Measurements from ENCODE around the gene COL24A1.
"Not testable (repeated sequence)": the region's sequence is repeated elsewhere in the genome, so short reads cannot be mapped to it uniquely, and the experiment has no call there.

Gene COL24A1

GRCh38 chr1:85801520-85801919 lies 355.1 kb downstream of the COL24A1 start:
- peak; percentile 23 for DNase-seq (ENCODE audit: low read depth)

GRCh38 chr1:85799737-85800136 lies 356.8 kb downstream of the COL24A1 start:
- no peak for DNase-seq (ENCODE audit: low read depth)

DNA sequence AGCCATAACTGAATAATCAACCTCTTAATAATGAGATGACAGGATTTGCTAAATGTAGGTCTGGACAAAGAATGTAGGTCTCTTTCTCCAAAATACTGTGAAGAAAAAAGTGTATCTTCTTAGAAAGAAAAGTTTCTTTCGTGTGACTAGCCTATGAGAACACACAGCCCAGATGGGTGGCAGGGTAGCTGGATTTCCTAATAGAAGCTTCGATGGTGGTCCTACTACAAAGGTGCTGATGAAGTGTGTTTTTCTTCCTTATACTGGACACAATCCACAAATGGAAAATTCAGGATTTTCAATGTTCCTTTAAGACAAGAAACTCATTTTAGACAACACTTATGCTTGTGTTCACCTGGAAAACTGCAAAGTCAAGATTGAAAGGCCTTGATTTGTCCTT lies 358.2 kb downstream of the COL24A1 start:
- no peak for DNase-seq (ENCODE audit: low read depth)

DNA sequence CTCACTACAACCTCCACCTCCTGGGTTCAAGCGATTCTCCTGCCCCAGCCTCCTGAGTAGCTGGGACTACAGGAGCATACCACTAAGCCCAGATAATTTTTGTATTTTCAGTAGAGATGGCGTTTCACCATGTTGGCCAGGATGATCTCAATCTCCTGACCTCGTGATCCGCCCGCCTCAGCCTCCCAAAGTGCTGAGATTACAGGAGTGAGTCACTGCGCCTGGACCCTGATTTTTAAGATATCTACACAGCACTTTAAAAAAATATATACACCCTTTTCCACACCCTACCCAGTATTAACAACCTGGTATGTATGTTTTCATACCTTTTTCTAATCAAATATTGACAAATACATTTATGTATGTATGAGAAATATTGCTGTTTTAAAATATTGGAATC lies 379.6 kb downstream of the COL24A1 start:
- DNase-seq (ENCODE audit: low read depth): not testable (repeated sequence)

GRCh38 chr1:85762804-85763203 lies 393.8 kb downstream of the COL24A1 start:
- no peak for DNase-seq (ENCODE audit: low read depth)

- DNase-seq (ENCODE audit: low read depth): no peak
These were observed 399.7 kb downstream of the COL24A1 start for GRCh38 chr1:85756864-85757263.

GRCh38 chr1:85748120-85748519 lies 408.5 kb downstream of the COL24A1 start:
- no peak for DNase-seq (ENCODE audit: low read depth)

GRCh38 chr1:85746777-85747176 lies 409.8 kb downstream of the COL24A1 start:
- no peak for DNase-seq (ENCODE audit: low read depth)

GRCh38 chr1:85743814-85744213 lies 412.8 kb downstream of the COL24A1 start:
- DNase-seq (ENCODE audit: low read depth): no peak

- DNase-seq (ENCODE audit: low read depth): no peak
These were observed 421.6 kb downstream of the COL24A1 start for GRCh38 chr1:85734931-85735330.

DNA sequence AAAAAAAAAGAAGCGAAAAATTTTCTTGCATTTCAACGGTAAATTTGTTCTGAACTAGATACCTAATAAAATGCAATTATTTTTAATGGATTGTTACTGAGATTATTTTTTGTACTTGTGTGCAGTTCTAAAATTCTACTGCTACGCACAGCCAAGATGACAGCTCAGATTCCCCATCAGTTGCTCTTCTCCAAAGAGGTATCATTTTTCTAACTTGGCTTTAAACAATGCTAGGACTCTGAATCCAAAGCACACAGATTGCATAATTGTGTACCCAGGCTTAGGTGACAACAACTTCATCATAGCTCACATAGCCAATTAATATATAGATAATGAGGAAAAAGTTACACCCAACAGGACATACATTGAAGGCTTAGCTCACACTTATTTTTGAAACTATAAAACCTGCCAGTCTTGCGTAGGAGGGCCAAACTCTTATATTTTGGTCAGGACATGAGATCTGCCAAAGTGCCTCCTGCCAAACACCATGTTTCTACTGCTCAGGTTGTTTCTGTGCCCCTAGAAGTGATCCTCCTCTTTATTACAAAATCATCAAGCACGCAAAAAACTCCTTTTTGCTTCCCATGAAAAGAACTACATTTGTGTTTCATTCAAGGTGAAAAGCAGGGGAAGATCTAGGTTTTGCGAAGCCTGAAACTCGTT lies 437.8 kb downstream of the COL24A1 start:
- no peak for DNase-seq (ENCODE audit: low read depth)

DNA sequence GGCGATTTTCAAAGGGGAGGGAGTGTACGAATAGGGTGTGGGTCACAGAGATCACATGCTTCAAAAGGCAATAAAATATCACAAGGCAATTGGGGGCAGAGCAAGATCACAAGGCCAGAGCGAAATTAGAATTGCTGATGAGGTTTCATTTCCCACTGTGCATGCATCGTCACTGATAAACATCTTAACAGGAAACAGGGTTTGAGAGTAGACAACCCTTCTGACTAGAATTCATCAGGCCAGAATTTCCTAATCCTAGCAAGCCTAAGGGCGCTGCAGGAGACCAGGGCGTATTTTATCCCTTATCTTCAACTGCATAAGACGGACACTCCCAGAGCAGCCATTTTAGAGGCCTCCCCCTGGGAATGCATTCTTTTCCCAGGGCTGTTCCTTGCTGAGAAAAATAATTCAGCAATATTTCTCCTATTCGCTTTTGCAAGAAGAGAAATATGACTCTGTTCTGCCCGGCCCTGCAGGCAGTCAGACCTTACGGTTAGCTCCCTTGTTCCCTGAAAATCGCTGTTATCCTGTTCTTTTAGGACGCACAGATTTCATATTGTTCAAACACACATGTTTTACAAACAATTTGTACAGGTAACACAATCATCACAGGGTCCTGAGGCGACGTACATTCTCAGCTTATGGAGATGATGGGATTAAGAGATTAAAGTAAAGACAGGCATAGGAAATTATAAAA lies 442.0 kb downstream of the COL24A1 start:
- not testable (repeated sequence) for DNase-seq (ENCODE audit: low read depth)

GRCh38 chr1:85708829-85709227 lies 447.7 kb downstream of the COL24A1 start:
- DNase-seq (ENCODE audit: low read depth): no peak

DNA sequence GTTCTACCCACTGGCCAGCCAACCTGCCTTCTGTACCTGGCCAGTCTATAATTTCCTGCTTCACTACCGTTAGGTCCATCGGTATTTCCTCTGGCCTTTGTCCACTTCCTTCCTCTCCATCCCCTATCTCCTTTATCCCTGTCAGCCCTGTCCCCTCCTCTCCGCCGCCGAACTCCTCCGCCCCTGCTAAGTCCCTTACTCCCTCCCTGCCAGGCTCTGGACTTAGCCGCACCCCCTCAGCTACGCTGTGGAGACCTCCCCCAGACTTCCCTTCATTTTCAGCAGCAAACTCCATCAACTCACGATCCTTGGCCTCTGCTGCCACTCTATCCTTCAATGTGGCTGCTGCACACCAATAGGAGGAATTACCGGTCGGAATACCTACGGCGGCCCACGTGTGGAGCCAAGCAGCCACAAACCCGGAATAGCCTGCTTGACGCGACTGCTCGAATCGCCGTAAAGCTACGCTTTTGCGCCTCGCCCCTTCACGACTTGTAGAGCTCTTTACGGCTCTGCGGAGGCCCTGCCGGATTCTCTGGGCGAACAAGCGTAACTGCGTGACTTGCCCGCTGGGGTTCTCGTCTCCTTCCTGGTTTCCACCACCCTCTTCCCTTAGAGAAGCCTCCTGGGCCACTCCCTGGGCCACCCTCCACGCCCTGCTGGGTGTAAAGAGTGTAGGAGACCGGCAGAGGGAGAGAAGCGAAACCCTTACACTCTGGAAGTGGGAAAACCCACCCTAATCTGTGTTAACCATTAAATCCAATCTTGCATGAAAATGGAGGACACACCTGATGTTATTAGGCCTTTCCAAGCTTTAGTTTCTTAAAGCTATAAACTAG lies 448.4 kb downstream of the COL24A1 start, which contains the start of gene ZNHIT6:
TSS of gene ZNHIT6 (minus strand) at position 444 of the 839 bp plus-strand sequence. CDS start at position 295, 149 bp downstream.
- DNase-seq (ENCODE audit: low read depth): peak; percentile 96

- no peak for DNase-seq (ENCODE audit: low read depth)
These were observed 449.1 kb downstream of the COL24A1 start for GRCh38 chr1:85707267-85707989.

GRCh38 chr1:85705940-85706339 lies 450.6 kb downstream of the COL24A1 start:
- DNase-seq (ENCODE audit: low read depth): no peak

DNA sequence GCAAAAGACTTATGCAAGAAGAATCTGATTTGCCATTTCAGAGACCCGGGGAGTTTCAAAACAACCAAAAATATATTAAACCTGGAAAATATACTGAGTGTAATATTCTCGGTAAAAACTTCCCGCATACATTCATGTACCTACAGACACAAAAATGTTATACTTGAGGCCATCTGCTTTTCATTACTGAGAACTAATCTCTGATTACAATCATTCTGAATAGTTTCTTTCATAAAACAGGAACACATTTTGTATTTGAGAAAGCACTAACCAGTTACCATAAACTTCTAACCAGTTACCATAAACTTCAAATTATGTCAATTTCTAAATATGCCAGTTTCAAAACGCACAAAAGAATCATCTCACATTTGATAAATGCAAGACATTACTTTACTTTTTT lies 456.1 kb downstream of the COL24A1 start:
- no peak for DNase-seq (ENCODE audit: low read depth)

DNA sequence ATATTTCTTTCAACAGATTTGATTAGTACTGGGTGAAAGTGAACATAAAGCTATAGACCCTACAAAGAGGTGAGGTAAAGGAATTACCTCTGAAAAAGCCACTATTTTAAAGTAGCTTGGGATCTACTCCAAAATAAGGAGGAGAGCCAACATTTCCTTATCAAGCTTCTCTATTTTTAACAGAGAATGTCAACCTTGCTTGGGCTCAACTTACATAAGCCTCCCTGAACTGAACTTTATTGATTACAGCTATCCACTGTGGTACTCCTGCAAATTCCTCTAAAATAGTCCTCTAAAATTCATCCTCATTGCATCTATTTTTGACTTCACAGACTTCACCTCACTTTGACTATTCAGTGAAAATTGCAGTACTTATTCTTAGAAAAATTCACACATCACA lies 458.7 kb downstream of the COL24A1 start:
- no peak for DNase-seq (ENCODE audit: low read depth)

DNA sequence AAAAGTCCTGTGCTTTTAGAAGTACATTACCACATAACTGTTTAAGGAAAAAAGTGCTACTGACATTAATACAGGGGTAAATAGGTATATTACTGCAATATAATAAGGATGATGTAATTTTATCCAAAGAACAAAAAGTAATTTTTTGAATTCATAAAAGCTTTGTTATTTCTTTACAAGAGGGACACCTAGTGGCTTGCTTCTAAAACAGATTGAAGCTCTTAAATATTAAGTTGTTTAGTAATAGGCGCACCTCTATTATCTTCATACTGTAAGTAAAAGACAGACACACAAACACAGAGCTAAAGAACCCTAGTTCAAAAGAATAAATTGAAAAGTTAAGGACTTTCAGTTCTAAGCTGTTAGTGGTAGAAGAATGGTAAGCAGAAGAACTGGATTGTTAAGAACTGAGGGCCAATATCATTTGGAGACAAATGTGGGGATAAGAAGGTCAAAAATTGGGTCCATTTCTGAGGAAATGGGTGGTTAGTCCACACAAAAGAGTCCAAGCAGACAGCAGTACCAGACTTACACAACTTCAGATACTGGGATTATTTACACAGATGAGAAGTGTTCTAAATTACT lies 463.8 kb downstream of the COL24A1 start:
- peak; percentile 68 for DNase-seq (ENCODE audit: low read depth)

DNA sequence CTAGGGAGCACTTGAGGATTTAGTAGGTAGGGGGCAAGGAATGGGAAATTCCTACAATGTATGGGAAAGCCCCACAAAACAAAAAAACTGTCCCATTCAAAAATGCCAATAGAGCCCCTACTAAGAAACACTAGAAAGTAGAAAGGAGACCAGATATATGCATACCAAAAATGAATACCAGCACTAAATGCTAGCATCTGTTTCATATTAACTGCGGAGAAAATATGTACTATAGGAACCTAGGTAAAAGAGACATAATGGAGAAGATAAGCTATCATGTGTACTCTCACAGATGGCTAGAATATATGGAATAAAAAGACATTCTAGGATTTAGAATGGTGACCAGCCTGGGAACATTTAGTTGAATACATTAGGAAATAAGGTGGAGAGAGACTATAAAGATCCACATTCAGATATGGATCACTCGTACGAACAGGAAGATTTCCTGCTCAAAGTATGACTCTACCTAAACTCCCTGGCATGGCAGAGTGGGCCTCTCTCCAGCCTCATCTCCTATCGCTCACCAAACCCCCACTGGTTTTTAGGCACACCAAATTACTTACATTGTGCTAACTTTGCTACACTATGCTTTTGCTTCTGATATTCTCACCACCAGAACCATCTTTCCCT lies 466.7 kb downstream of the COL24A1 start:
- DNase-seq (ENCODE audit: low read depth): no peak

Measured in EH (cell line).